GM12801 (cell line): Measurements from ENCODE around the gene WDR53.

ENCODE experiments used
- TF ChIP-seq, protein P1 (sequence below): IDR thresholded peaks from one replicate; pipeline ENCODE4 v1.5.1; 2011; ENCODE audit warnings: control low read depth; ENCODE audit not compliant: insufficient read length; ENCODE audit errors: extremely low read depth

WDR53 gene

GRCh38 chr3:196506687-196507086, 61.7 kb downstream of the WDR53 start:
- TF ChIP-seq, protein P1, sequence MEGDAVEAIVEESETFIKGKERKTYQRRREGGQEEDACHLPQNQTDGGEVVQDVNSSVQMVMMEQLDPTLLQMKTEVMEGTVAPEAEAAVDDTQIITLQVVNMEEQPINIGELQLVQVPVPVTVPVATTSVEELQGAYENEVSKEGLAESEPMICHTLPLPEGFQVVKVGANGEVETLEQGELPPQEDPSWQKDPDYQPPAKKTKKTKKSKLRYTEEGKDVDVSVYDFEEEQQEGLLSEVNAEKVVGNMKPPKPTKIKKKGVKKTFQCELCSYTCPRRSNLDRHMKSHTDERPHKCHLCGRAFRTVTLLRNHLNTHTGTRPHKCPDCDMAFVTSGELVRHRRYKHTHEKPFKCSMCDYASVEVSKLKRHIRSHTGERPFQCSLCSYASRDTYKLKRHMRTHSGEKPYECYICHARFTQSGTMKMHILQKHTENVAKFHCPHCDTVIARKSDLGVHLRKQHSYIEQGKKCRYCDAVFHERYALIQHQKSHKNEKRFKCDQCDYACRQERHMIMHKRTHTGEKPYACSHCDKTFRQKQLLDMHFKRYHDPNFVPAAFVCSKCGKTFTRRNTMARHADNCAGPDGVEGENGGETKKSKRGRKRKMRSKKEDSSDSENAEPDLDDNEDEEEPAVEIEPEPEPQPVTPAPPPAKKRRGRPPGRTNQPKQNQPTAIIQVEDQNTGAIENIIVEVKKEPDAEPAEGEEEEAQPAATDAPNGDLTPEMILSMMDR: no peak

DNA sequence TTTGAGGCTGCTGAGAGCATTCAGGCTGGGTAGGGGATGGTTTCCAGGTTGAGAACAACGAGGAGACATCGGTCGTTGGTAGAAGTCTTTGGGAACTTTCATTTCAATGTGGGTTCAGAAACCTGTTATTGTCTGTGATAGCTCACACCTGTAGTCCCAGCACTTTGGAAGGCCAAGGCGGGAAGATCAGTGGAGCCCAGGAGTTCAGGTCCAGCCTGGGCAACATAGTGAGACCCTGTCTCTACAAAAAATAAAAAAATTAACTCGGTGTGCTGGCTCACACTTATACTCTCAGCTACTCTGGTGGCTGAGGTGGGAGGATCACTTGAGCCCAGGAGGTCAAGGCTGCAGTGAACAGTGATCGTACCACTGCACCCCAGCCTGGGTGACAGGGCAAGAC, 63.8 kb downstream of the WDR53 start:
- TF ChIP-seq, protein P1: no peak
